Fibroblast of mammary gland (primary cell): ENCODE results near the gene USH2A.

ENCODE experiments used
- DNase-seq: peaks from one replicate; pipeline ENCODE4 v3.0.0-alpha.2; 2010; ENCODE audit warnings: low read depth
- H3K4me3 ChIP-seq: 2 replicates; pipeline ENCODE4 v1.5.1; 2011; ENCODE audit warnings: low read depth, mild to moderate bottlenecking, low read length, moderate library complexity; ENCODE audit not compliant: control insufficient read depth
- CTCF ChIP-seq: conservative IDR thresholded peaks from 2 replicates; pipeline ENCODE4 v1.5.1; 2011; ENCODE audit warnings: low read depth, low read length, inconsistent platforms; ENCODE audit not compliant: control insufficient read depth, insufficient read depth

The USH2A gene

GRCh38 chr1:216183454-216183853, 239.8 kb downstream of the USH2A start:
- H3K4me3 ChIP-seq: no peak overlapping the region
- DNase-seq: peak; percentile 8
- no peak for TF ChIP-seq CTCF

GRCh38 chr1:216183007-216183406, 240.2 kb downstream of the USH2A start:
- TF ChIP-seq CTCF: no peak
- no peak for DNase-seq
- H3K4me3 ChIP-seq: no peak overlapping the region

- no peak overlapping the region for H3K4me3 ChIP-seq
- TF ChIP-seq CTCF: no peak
- no peak for DNase-seq
These were observed 241.7 kb downstream of the USH2A start for GRCh38 chr1:216181590-216181989.

- H3K4me3 ChIP-seq: no peak overlapping the region
- DNase-seq: no peak
- TF ChIP-seq CTCF: no peak
These were observed 245.0 kb downstream of the USH2A start for GRCh38 chr1:216178281-216178680.

- no peak overlapping the region for H3K4me3 ChIP-seq
- no peak for DNase-seq
- TF ChIP-seq CTCF: no peak
These were observed 246.3 kb downstream of the USH2A start for GRCh38 chr1:216176970-216177369.

- TF ChIP-seq CTCF: no peak
- no peak for DNase-seq
- no peak overlapping the region for H3K4me3 ChIP-seq
These were observed 247.5 kb downstream of the USH2A start for GRCh38 chr1:216175714-216176113.

GRCh38 chr1:216173376-216173995, 249.8 kb downstream of the USH2A start:
- DNase-seq: no peak
- no peak for TF ChIP-seq CTCF
- no peak overlapping the region for H3K4me3 ChIP-seq
